Measurements from ENCODE around the gene HDAC9. TPM values are rescaled to one million over a fixed set of nuclear protein-coding genes. Genes with fewer than 3 reads are reported as not detected.

The HDAC9 gene
- total RNA-seq, 3 donors from 2014 or later (not counting 1 experiment from before 2014, with no cell fraction given): 19.1 to 41.1 (median 24.1) TPM

- Histone ChIP-seq H3K9me3 (ENCODE audit: control insufficient read depth, insufficient read depth, low read length) (no peaks in the 10 kb centered on the region), H3K4me1 (ENCODE audit: control insufficient read depth, insufficient read depth, low read length) (no peaks in the 10 kb centered on the region), H3K36me3 (ENCODE audit: control insufficient read depth, insufficient read depth, low read length) (no peaks in the 10 kb centered on the region), H3K27ac (ENCODE audit: low read length) (no peak overlapping the region), H3K27me3 (ENCODE audit: control insufficient read depth, insufficient read depth, low read length) (no peaks in the 10 kb centered on the region), H3K4me3 (ENCODE audit: low read length) (no peak overlapping the region)
- ATAC-seq: no peak
- no peak for TF ChIP-seq CTCF (IDR thresholded peaks at IDR 0.05)
- no peak overlapping the region for H3K4me3 Mint-ChIP-seq
- no peaks in the 10 kb centered on the region for H3K36me3 Mint-ChIP-seq
- WGBS (ENCODE audit: insufficient coverage): 78% methylated on average over 3 of the region's 3 CpGs
- no peak for DNase-seq
- H3K27ac Mint-ChIP-seq: no peak overlapping the region
- H3K9me3 Mint-ChIP-seq: peaks cover 0 to 2% of the 10 kb centered on the region in 2 donors
- intact Hi-C loops (cut with micrococcal nuclease): no loop called here
- no peaks in the 10 kb centered on the region for H3K27me3 Mint-ChIP-seq (ENCODE audit: low read depth in 2 of 2)
- H3K4me1 Mint-ChIP-seq: no peaks in the 10 kb centered on the region
These were observed 334.3 kb downstream of the HDAC9 start for GRCh38 chr7:18829858-18830285.

- no peak for TF ChIP-seq CTCF (IDR thresholded peaks at IDR 0.05)
- no peaks in the 10 kb centered on the region for H3K4me1 ChIP-seq (ENCODE audit: control insufficient read depth, insufficient read depth, low read length)
- Mint-ChIP-seq H3K27ac (no peak overlapping the region), H3K9me3 (peaks cover 0 to 2% of the 10 kb centered on the region in 2 donors), H3K36me3 (no peaks in the 10 kb centered on the region), H3K27me3 (ENCODE audit: low read depth in 2 of 2) (no peaks in the 10 kb centered on the region), H3K4me1 (no peaks in the 10 kb centered on the region), H3K4me3 (no peak overlapping the region)
- H3K9me3 ChIP-seq (ENCODE audit: control insufficient read depth, insufficient read depth, low read length): no peaks in the 10 kb centered on the region
- ATAC-seq (no peak), DNase-seq (no peak)
- no peaks in the 10 kb centered on the region for H3K36me3 ChIP-seq (ENCODE audit: control insufficient read depth, insufficient read depth, low read length)
- H3K27me3 ChIP-seq (ENCODE audit: control insufficient read depth, insufficient read depth, low read length): no peaks in the 10 kb centered on the region
- H3K4me3 ChIP-seq (ENCODE audit: low read length): no peak overlapping the region
- intact Hi-C loops (cut with micrococcal nuclease): no loop called here
- H3K27ac ChIP-seq (ENCODE audit: low read length): no peak overlapping the region
- WGBS (ENCODE audit: insufficient coverage): 77% methylated on average over 3 of the region's 4 CpGs
These were observed 335.9 kb downstream of the HDAC9 start for GRCh38 chr7:18831419-18831818.

- Histone ChIP-seq H3K4me3 (ENCODE audit: low read length) (no peak overlapping the region), H3K27ac (ENCODE audit: low read length) (no peak overlapping the region), H3K27me3 (ENCODE audit: control insufficient read depth, insufficient read depth, low read length) (no peaks in the 10 kb centered on the region), H3K36me3 (ENCODE audit: control insufficient read depth, insufficient read depth, low read length) (no peaks in the 10 kb centered on the region), H3K4me1 (ENCODE audit: control insufficient read depth, insufficient read depth, low read length) (no peaks in the 10 kb centered on the region), H3K9me3 (ENCODE audit: control insufficient read depth, insufficient read depth, low read length) (no peaks in the 10 kb centered on the region)
- H3K4me3 Mint-ChIP-seq: no peak overlapping the region
- WGBS (ENCODE audit: insufficient coverage): 87% methylated on average over 1 of the region's 2 CpGs
- no peaks in the 10 kb centered on the region for H3K27me3 Mint-ChIP-seq (ENCODE audit: low read depth in 2 of 2)
- TF ChIP-seq CTCF (IDR thresholded peaks at IDR 0.05): no peak
- peaks cover 0 to 2% of the 10 kb centered on the region in 2 donors for H3K9me3 Mint-ChIP-seq
- no peak for DNase-seq
- H3K36me3 Mint-ChIP-seq: no peaks in the 10 kb centered on the region
- intact Hi-C loops (cut with micrococcal nuclease): no loop called here
- no peaks in the 10 kb centered on the region for H3K4me1 Mint-ChIP-seq
- no peak overlapping the region for H3K27ac Mint-ChIP-seq
- ATAC-seq: no peak
These were observed 336.4 kb downstream of the HDAC9 start for GRCh38 chr7:18831943-18832342.

GRCh38 chr7:18834577-18834976 lies 339.0 kb downstream of the HDAC9 start:
- peaks cover 3 to 5% of the 10 kb centered on the region in 2 donors for H3K9me3 Mint-ChIP-seq
- Histone ChIP-seq H3K36me3 (ENCODE audit: control insufficient read depth, insufficient read depth, low read length) (no peaks in the 10 kb centered on the region), H3K4me1 (ENCODE audit: control insufficient read depth, insufficient read depth, low read length) (no peaks in the 10 kb centered on the region), H3K27ac (ENCODE audit: low read length) (no peak overlapping the region), H3K4me3 (ENCODE audit: low read length) (no peak overlapping the region), H3K27me3 (ENCODE audit: control insufficient read depth, insufficient read depth, low read length) (no peaks in the 10 kb centered on the region), H3K9me3 (ENCODE audit: control insufficient read depth, insufficient read depth, low read length) (no peaks in the 10 kb centered on the region)
- no peaks in the 10 kb centered on the region for H3K36me3 Mint-ChIP-seq
- no peaks in the 10 kb centered on the region for H3K27me3 Mint-ChIP-seq (ENCODE audit: low read depth in 2 of 2)
- no peak overlapping the region for H3K27ac Mint-ChIP-seq
- no peak overlapping the region for H3K4me3 Mint-ChIP-seq
- no peak for DNase-seq
- H3K4me1 Mint-ChIP-seq: no peaks in the 10 kb centered on the region
- intact Hi-C loops (cut with micrococcal nuclease): no loop called here
- ATAC-seq: no peak
- 95% methylated on average over 8 of the region's 8 CpGs for WGBS (ENCODE audit: insufficient coverage)
- TF ChIP-seq CTCF (IDR thresholded peaks at IDR 0.05): no peak

All from natural killer cell (primary cell).